Smooth muscle cell (in vitro differentiated cells): ENCODE data around the gene PBX1. TPM values are rescaled to one million over a fixed set of nuclear protein-coding genes. Genes with fewer than 3 reads are reported as not detected.

Experiments used
- DNase-seq: peaks from one replicate; lab custom pipeline; 2025; ENCODE audit not compliant: unreplicated experiment; lab: John Stamatoyannopoulos, UW
- H2AFZ ChIP-seq: fragments of 200-600 bp; sonication (generic); 2 replicates; pipeline ENCODE4 v1.6.0; 2016; ENCODE audit warnings: antibody characterized with exemption, low read depth, mild to moderate bottlenecking
- H3F3A ChIP-seq: fragments of 200-600 bp; sonication (generic); 2 replicates; pipeline ENCODE4 v1.6.0; 2017; ENCODE audit warnings: antibody characterized with exemption, low read depth
- H3K27ac ChIP-seq: fragments of 200-600 bp; sonication (generic); 2 replicates; pipeline ENCODE4 v1.5.1; 2016; ENCODE audit warnings: low read depth, mild to moderate bottlenecking
- H3K27me3 ChIP-seq: fragments of 200-600 bp; sonication (generic); 2 replicates; pipeline ENCODE4 v1.6.1; 2016; ENCODE audit warnings: low read depth, mild to moderate bottlenecking
- H3K36me3 ChIP-seq: fragments of 200-600 bp; sonication (generic); 2 replicates; pipeline ENCODE4 v1.5.1; 2016; ENCODE audit warnings: low read depth
- H3K4me1 ChIP-seq: fragments of 200-600 bp; sonication (generic); 2 replicates; pipeline ENCODE4 v1.5.1; 2016; ENCODE audit warnings: low read depth
- H3K4me2 ChIP-seq: fragments of 200-600 bp; sonication (generic); 2 replicates; pipeline ENCODE4 v1.6.0; 2016; ENCODE audit warnings: mild to moderate bottlenecking
- H3K4me3 ChIP-seq: fragments of 200-600 bp; sonication (generic); 2 replicates; pipeline ENCODE4 v1.5.1; 2016; ENCODE audit warnings: mild to moderate bottlenecking
- H3K79me2 ChIP-seq: fragments of 200-600 bp; sonication (generic); 2 replicates; pipeline ENCODE4 v1.6.0; 2016; ENCODE audit warnings: low read depth, mild to moderate bottlenecking
- H3K9ac ChIP-seq: fragments of 200-600 bp; sonication (generic); 2 replicates; pipeline ENCODE4 v1.6.0; 2016; ENCODE audit warnings: low read depth
- H3K9me3 ChIP-seq: fragments of 200-600 bp; sonication (generic); replicated peaks from 2 replicates; pipeline ENCODE4 v1.5.1; 2016; ENCODE audit warnings: low read depth
- H4K20me1 ChIP-seq: fragments of 200-600 bp; sonication (generic); 2 replicates; pipeline ENCODE4 v1.6.0; 2016; ENCODE audit warnings: low read depth
- WGBS: methylation state at CpG from one replicate; pipeline ENCODE4 v1.1.7; 2016; ENCODE audit warnings: low lambda C conversion rate; 5-methylcytosine and 5-hydroxymethylcytosine counted together
- polyA plus RNA-seq: library from polyadenylated mRNA; unstranded; fragments of >200 nt; fragmentation: Nextera tagmentation; extraction: Ambion mirVana; gene quantifications from 2 replicates; pipeline ENCODE4 v1.2.1, GENCODE V29; 2016
- total RNA-seq: library from RNA; depleted of rRNA; stranded (reverse); fragments of >200 nt; gene quantifications from 2 replicates; pipeline ENCODE4 v1.2.3, GENCODE V29; 2014
- TF ChIP-seq, protein P1 (sequence below): fragments of 200-600 bp; sonication (generic); IDR thresholded peaks from 2 replicates; pipeline ENCODE4 v1.5.1; 2017; ENCODE audit warnings: borderline replicate concordance, mild to moderate bottlenecking, antibody characterized with exemption; ENCODE audit not compliant: insufficient read depth, poor library complexity, severe bottlenecking

PBX1 gene
- total and polyA plus RNA-seq, 2 experiments from 2014 or later: 8.1 to 70.8 TPM

DNA sequence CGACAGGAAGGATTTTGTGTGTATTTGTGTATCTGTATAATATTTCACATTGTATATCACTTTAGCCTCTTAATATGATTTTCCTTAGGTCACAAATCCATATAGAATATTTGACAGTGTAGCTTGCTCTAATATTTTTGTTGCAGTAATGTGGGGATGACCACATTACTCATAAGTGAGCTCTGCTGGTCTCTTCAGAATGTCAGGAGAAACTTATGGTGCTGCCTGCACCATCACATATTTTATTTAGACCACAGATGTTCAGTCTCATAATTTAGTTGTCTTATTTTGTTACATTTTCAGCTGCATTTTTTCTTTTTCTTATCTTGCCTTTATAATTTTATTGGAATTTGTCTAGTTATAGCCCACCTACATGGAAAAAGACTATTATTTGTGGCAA is 205.3 kb downstream of the PBX1 start:
- TF ChIP-seq, protein P1, sequence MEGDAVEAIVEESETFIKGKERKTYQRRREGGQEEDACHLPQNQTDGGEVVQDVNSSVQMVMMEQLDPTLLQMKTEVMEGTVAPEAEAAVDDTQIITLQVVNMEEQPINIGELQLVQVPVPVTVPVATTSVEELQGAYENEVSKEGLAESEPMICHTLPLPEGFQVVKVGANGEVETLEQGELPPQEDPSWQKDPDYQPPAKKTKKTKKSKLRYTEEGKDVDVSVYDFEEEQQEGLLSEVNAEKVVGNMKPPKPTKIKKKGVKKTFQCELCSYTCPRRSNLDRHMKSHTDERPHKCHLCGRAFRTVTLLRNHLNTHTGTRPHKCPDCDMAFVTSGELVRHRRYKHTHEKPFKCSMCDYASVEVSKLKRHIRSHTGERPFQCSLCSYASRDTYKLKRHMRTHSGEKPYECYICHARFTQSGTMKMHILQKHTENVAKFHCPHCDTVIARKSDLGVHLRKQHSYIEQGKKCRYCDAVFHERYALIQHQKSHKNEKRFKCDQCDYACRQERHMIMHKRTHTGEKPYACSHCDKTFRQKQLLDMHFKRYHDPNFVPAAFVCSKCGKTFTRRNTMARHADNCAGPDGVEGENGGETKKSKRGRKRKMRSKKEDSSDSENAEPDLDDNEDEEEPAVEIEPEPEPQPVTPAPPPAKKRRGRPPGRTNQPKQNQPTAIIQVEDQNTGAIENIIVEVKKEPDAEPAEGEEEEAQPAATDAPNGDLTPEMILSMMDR: no peak
- WGBS: 97% methylated on average over 1 of the region's 1 CpG
- H3K4me2 ChIP-seq: peak overlapping the region; percentile 6
- H3K36me3 ChIP-seq: no peaks in the 10 kb centered on the region
- peak overlapping the region; percentile 98 for H3K27ac ChIP-seq
- no peak overlapping the region for H3K4me3 ChIP-seq
- H3K79me2 ChIP-seq: peaks cover 30% of the 10 kb centered on the region
- no peaks in the 10 kb centered on the region for H3K27me3 ChIP-seq
- H3K9ac ChIP-seq: peak overlapping the region; percentile 65
- H3K4me1 ChIP-seq: peaks cover 24% of the 10 kb centered on the region
- peaks cover 40% of the 10 kb centered on the region for H3F3A ChIP-seq
- H2AFZ ChIP-seq: no peak overlapping the region
- DNase-seq: no peak
- no peaks in the 10 kb centered on the region for H3K9me3 ChIP-seq
- no peaks in the 10 kb centered on the region for H4K20me1 ChIP-seq

DNA sequence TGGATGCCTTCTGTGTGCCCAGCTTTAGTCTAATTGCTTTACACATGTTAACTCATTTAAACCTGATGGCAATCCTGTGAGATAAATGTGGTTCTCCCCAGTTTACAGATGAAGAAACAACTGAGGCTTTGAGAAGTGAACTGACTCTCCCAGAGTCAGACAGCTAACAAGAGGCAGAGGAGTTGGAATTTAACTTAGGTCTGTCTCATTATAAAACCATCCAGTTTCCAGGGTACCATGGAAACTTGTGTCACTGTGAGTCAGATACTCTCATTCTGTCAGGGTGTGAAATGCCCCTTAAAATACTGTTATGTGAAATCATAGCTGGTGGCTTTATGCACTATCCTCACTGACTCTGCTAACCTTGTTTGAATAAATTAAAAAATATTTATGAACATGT is 206.6 kb downstream of the PBX1 start:
- no peaks in the 10 kb centered on the region for H3K9me3 ChIP-seq
- no peaks in the 10 kb centered on the region for H3K27me3 ChIP-seq
- no peak for DNase-seq
- H3F3A ChIP-seq: peaks cover 49% of the 10 kb centered on the region
- peak overlapping the region; percentile 66 for H3K4me2 ChIP-seq
- no peaks in the 10 kb centered on the region for H4K20me1 ChIP-seq
- peaks cover 33% of the 10 kb centered on the region for H3K79me2 ChIP-seq
- no peak overlapping the region for H2AFZ ChIP-seq
- peak overlapping the region; percentile 70 for H3K9ac ChIP-seq
- H3K36me3 ChIP-seq: no peaks in the 10 kb centered on the region
- H3K4me1 ChIP-seq: peaks cover 29% of the 10 kb centered on the region
- no peak overlapping the region for H3K4me3 ChIP-seq
- peak overlapping the region; percentile 98 for H3K27ac ChIP-seq
- TF ChIP-seq, protein P1: no peak

DNA sequence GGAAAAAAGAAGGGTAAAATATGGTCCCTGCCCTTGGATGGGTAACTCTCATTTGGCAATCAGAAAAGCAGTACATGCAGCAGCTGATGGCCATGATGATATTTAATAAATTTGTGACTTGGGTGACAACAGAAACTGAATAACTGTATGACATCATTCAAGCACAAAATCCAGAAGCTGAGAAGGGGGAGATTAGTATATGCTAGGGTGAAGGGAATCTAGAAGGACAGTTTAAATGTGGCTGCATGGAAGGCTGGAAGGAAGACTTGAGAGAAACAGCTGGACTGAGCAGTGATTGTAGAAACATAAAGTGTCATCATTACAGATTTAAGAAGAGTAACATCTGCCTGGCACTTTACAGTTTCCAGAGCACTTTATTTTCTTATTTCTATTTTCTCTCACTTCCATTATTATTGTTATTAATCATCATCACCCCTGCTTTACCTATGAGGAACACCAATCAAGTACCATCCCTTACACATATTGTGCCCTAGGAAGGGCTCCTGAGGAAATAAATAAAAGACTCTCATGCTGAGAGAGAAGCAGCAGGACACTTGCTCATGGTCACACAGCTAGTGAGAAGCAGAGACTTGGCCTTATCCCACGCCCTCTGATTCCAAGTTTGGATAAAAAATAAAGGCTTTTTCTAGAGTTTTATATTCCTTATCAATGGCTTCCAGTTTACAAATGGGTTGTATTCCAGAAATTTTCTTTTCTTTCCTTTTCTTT is 207.2 kb downstream of the PBX1 start:
- peaks cover 55% of the 10 kb centered on the region for H3F3A ChIP-seq
- WGBS: 91% methylated on average over 1 of the region's 1 CpG
- no peak overlapping the region for H2AFZ ChIP-seq
- no peaks in the 10 kb centered on the region for H3K9me3 ChIP-seq
- no peak overlapping the region for H3K4me3 ChIP-seq
- H3K79me2 ChIP-seq: peaks cover 28% of the 10 kb centered on the region
- no peaks in the 10 kb centered on the region for H3K27me3 ChIP-seq
- H3K27ac ChIP-seq: peak overlapping the region; percentile 98
- no peaks in the 10 kb centered on the region for H4K20me1 ChIP-seq
- TF ChIP-seq, protein P1: no peak
- peak overlapping the region; percentile 66 for H3K4me2 ChIP-seq
- H3K9ac ChIP-seq: peak overlapping the region; percentile 70
- no peaks in the 10 kb centered on the region for H3K36me3 ChIP-seq
- H3K4me1 ChIP-seq: peaks cover 35% of the 10 kb centered on the region
- DNase-seq: no peak
